Measurements from ENCODE around the gene LNPEP.

Gene LNPEP

GRCh38 chr5:97072696-97073095 is 136.8 kb downstream of the LNPEP start:
- H3K14ac ChIP-seq (ENCODE audit: low read length): no peak overlapping the region
- DNase-seq (ENCODE audit: low spot score): no peak
- H2AK5ac ChIP-seq (ENCODE audit: low read depth, low read length): no peak overlapping the region
- H3K79me1 ChIP-seq (ENCODE audit: low read depth, low read length): no peaks in the 10 kb centered on the region
- H3K27ac ChIP-seq (replicated peaks; ENCODE audit: low read length): no peak overlapping the region
- H2BK15ac ChIP-seq (ENCODE audit: low read length): no peak overlapping the region
- H3K4me3 ChIP-seq (ENCODE audit: low read length in 2 of 2): no peak overlapping the region
- H4K91ac ChIP-seq (ENCODE audit: low read depth, low read length, poor library complexity): no peak overlapping the region
- no peak overlapping the region for H3K18ac ChIP-seq (ENCODE audit: low read length)
- no peaks in the 10 kb centered on the region for H3K27me3 ChIP-seq (ENCODE audit: control insufficient read depth in 3 of 3, insufficient read depth in 3 of 3, low read depth in 1 of 3, low read length in 3 of 3)
- no peak overlapping the region for H3K4me2 ChIP-seq (ENCODE audit: insufficient read depth, low read length, poor library complexity, severe bottlenecking)
- no peaks in the 10 kb centered on the region for H3K36me3 ChIP-seq (replicated peaks in 1 of 2; ENCODE audit: control insufficient read depth in 2 of 2, insufficient read depth in 2 of 2, low read length in 2 of 2)
- no peak overlapping the region for H2BK5ac ChIP-seq (ENCODE audit: low read length)
- H2BK12ac ChIP-seq (ENCODE audit: low read length): no peak overlapping the region
- no peak overlapping the region for H4K8ac ChIP-seq (ENCODE audit: low read depth, low read length)
- no peak overlapping the region for H2BK120ac ChIP-seq (ENCODE audit: low read depth, low read length)
- no peaks in the 10 kb centered on the region for H3K4me1 ChIP-seq (ENCODE audit: control insufficient read depth in 2 of 2, insufficient read depth in 1 of 2, low read depth in 1 of 2, low read length in 2 of 2)
- H3K9ac ChIP-seq (ENCODE audit: low read depth, low read length, poor library complexity): no peak overlapping the region
- H3K4ac ChIP-seq (ENCODE audit: low read length): no peak overlapping the region
- WGBS, 2 donors (ENCODE audit: extremely low coverage in 2 of 2, insufficient read length in 2 of 2, insufficient replicate concordance in 1 of 2): no CpG with 5 or more reads among the region's 2 CpGs
- no peak overlapping the region for H3K23ac ChIP-seq (ENCODE audit: low read depth, low read length, poor library complexity)
- H2AFZ ChIP-seq (ENCODE audit: low read length): peak overlapping the region; percentile 20
- no peaks in the 10 kb centered on the region for H3K9me3 ChIP-seq (replicated peaks in 1 of 2; ENCODE audit: control insufficient read depth in 2 of 2, insufficient read depth in 1 of 2, low read depth in 1 of 2, low read length in 2 of 2)

- Histone ChIP-seq H3K79me1 (ENCODE audit: low read depth, low read length) (no peaks in the 10 kb centered on the region), H3K4me3 (ENCODE audit: low read length in 2 of 2) (no peak overlapping the region), H3K4ac (ENCODE audit: low read length) (no peak overlapping the region), H2BK15ac (ENCODE audit: low read length) (peak overlapping the region; percentile 26), H2BK12ac (ENCODE audit: low read length) (no peak overlapping the region), H4K8ac (ENCODE audit: low read depth, low read length) (no peak overlapping the region), H3K18ac (ENCODE audit: low read length) (no peak overlapping the region), H3K9ac (ENCODE audit: low read depth, low read length, poor library complexity) (no peak overlapping the region), H3K9me3 (replicated peaks in 1 of 2; ENCODE audit: control insufficient read depth in 2 of 2, insufficient read depth in 1 of 2, low read depth in 1 of 2, low read length in 2 of 2) (no peaks in the 10 kb centered on the region), H2AFZ (ENCODE audit: low read length) (no peak overlapping the region), H3K14ac (ENCODE audit: low read length) (no peak overlapping the region), H3K4me1 (ENCODE audit: control insufficient read depth in 2 of 2, insufficient read depth in 1 of 2, low read depth in 1 of 2, low read length in 2 of 2) (no peaks in the 10 kb centered on the region), H3K36me3 (replicated peaks in 1 of 2; ENCODE audit: control insufficient read depth in 2 of 2, insufficient read depth in 2 of 2, low read length in 2 of 2) (no peaks in the 10 kb centered on the region), H3K27ac (replicated peaks; ENCODE audit: low read length) (no peak overlapping the region), H3K27me3 (ENCODE audit: control insufficient read depth in 3 of 3, insufficient read depth in 3 of 3, low read depth in 1 of 3, low read length in 3 of 3) (no peaks in the 10 kb centered on the region), H2BK5ac (ENCODE audit: low read length) (no peak overlapping the region), H2AK5ac (ENCODE audit: low read depth, low read length) (peak overlapping the region; percentile 11), H3K4me2 (ENCODE audit: insufficient read depth, low read length, poor library complexity, severe bottlenecking) (no peak overlapping the region), H4K91ac (ENCODE audit: low read depth, low read length, poor library complexity) (no peak overlapping the region), H3K23ac (ENCODE audit: low read depth, low read length, poor library complexity) (no peak overlapping the region), H2BK120ac (ENCODE audit: low read depth, low read length) (no peak overlapping the region)
- WGBS, 2 donors (ENCODE audit: extremely low coverage in 2 of 2, insufficient read length in 2 of 2, insufficient replicate concordance in 1 of 2): no CpG with 5 or more reads among the region's 3 CpGs
- DNase-seq (ENCODE audit: low spot score): no peak
Measured at GRCh38 chr5:97073420-97073819, 137.5 kb downstream of the LNPEP start.

GRCh38 chr5:97074859-97075489 is 139.1 kb downstream of the LNPEP start:
- H2BK15ac ChIP-seq (ENCODE audit: low read length): no peak overlapping the region

GRCh38 chr5:97075649-97076048 is 139.8 kb downstream of the LNPEP start:
- Histone ChIP-seq H3K27ac (replicated peaks; ENCODE audit: low read length) (no peak overlapping the region), H3K4me3 (ENCODE audit: low read length in 2 of 2) (no peak overlapping the region), H3K79me1 (ENCODE audit: low read depth, low read length) (no peaks in the 10 kb centered on the region), H2AK5ac (ENCODE audit: low read depth, low read length) (no peak overlapping the region), H3K23ac (ENCODE audit: low read depth, low read length, poor library complexity) (no peak overlapping the region), H2BK15ac (ENCODE audit: low read length) (no peak overlapping the region), H3K9me3 (replicated peaks in 1 of 2; ENCODE audit: control insufficient read depth in 2 of 2, insufficient read depth in 1 of 2, low read depth in 1 of 2, low read length in 2 of 2) (no peaks in the 10 kb centered on the region), H3K14ac (ENCODE audit: low read length) (no peak overlapping the region), H2BK120ac (ENCODE audit: low read depth, low read length) (no peak overlapping the region), H2BK5ac (ENCODE audit: low read length) (no peak overlapping the region), H3K4me2 (ENCODE audit: insufficient read depth, low read length, poor library complexity, severe bottlenecking) (no peak overlapping the region), H2BK12ac (ENCODE audit: low read length) (no peak overlapping the region), H3K36me3 (replicated peaks in 1 of 2; ENCODE audit: control insufficient read depth in 2 of 2, insufficient read depth in 2 of 2, low read length in 2 of 2) (no peaks in the 10 kb centered on the region), H2AFZ (ENCODE audit: low read length) (peak overlapping the region; percentile 53), H4K91ac (ENCODE audit: low read depth, low read length, poor library complexity) (no peak overlapping the region), H3K9ac (ENCODE audit: low read depth, low read length, poor library complexity) (no peak overlapping the region), H3K18ac (ENCODE audit: low read length) (no peak overlapping the region), H3K4ac (ENCODE audit: low read length) (no peak overlapping the region), H4K8ac (ENCODE audit: low read depth, low read length) (no peak overlapping the region), H3K4me1 (ENCODE audit: control insufficient read depth in 2 of 2, insufficient read depth in 1 of 2, low read depth in 1 of 2, low read length in 2 of 2) (peaks cover 2 to 5% of the 10 kb centered on the region in 2 donors), H3K27me3 (ENCODE audit: control insufficient read depth in 3 of 3, insufficient read depth in 3 of 3, low read depth in 1 of 3, low read length in 3 of 3) (no peaks in the 10 kb centered on the region)
- DNase-seq (ENCODE audit: low spot score): no peak
- WGBS, 2 donors (ENCODE audit: extremely low coverage in 2 of 2, insufficient read length in 2 of 2, insufficient replicate concordance in 1 of 2): no CpG with 5 or more reads among the region's 5 CpGs

More at GRCh38 chr5:97074859-97075489, 139.1 kb downstream of the LNPEP start:
- Histone ChIP-seq H3K27ac (replicated peaks; ENCODE audit: low read length) (no peak overlapping the region), H3K14ac (ENCODE audit: low read length) (no peak overlapping the region), H3K9me3 (replicated peaks in 1 of 2; ENCODE audit: control insufficient read depth in 2 of 2, insufficient read depth in 1 of 2, low read depth in 1 of 2, low read length in 2 of 2) (no peaks in the 10 kb centered on the region), H4K91ac (ENCODE audit: low read depth, low read length, poor library complexity) (no peak overlapping the region), H2AFZ (ENCODE audit: low read length) (no peak overlapping the region), H4K8ac (ENCODE audit: low read depth, low read length) (no peak overlapping the region), H3K18ac (ENCODE audit: low read length) (no peak overlapping the region), H3K9ac (ENCODE audit: low read depth, low read length, poor library complexity) (no peak overlapping the region), H3K4me3 (ENCODE audit: low read length in 2 of 2) (no peak overlapping the region), H3K36me3 (replicated peaks in 1 of 2; ENCODE audit: control insufficient read depth in 2 of 2, insufficient read depth in 2 of 2, low read length in 2 of 2) (no peaks in the 10 kb centered on the region), H2BK5ac (ENCODE audit: low read length) (no peak overlapping the region), H2BK12ac (ENCODE audit: low read length) (no peak overlapping the region), H2BK120ac (ENCODE audit: low read depth, low read length) (no peak overlapping the region), H3K23ac (ENCODE audit: low read depth, low read length, poor library complexity) (no peak overlapping the region), H3K4me2 (ENCODE audit: insufficient read depth, low read length, poor library complexity, severe bottlenecking) (no peak overlapping the region), H3K27me3 (ENCODE audit: control insufficient read depth in 3 of 3, insufficient read depth in 3 of 3, low read depth in 1 of 3, low read length in 3 of 3) (no peaks in the 10 kb centered on the region), H3K4ac (ENCODE audit: low read length) (no peak overlapping the region), H2AK5ac (ENCODE audit: low read depth, low read length) (no peak overlapping the region), H3K4me1 (ENCODE audit: control insufficient read depth in 2 of 2, insufficient read depth in 1 of 2, low read depth in 1 of 2, low read length in 2 of 2) (peaks cover 2 to 5% of the 10 kb centered on the region in 2 donors), H3K79me1 (ENCODE audit: low read depth, low read length) (no peaks in the 10 kb centered on the region)
- no CpG with 5 or more reads among the region's 4 CpGs for WGBS, 2 donors (ENCODE audit: extremely low coverage in 2 of 2, insufficient read length in 2 of 2, insufficient replicate concordance in 1 of 2)
- no peak for DNase-seq (ENCODE audit: low spot score)

Data from neuronal stem cell (in vitro differentiated cells).